Measurements from ENCODE around the gene UNC5C.

UNC5C gene

GRCh38 chr4:95120456-95120855 is 428.3 kb downstream of the UNC5C start:
- DNase-seq (ENCODE audit: low read depth), result no peak

GRCh38 chr4:95118497-95118896 is 430.3 kb downstream of the UNC5C start:
- DNase-seq (ENCODE audit: low read depth), result no peak

GRCh38 chr4:95114521-95114920 is 434.3 kb downstream of the UNC5C start:
- DNase-seq (ENCODE audit: low read depth), result no peak

Measured in activated T-cell treated with anti-CD3 and anti-CD28 coated beads for 24 hours (primary cell).